Fibroblast of lung (primary cell): ENCODE data around the gene RUVBL2. TPM values are rescaled to one million over a fixed set of nuclear protein-coding genes. Genes with fewer than 3 reads are reported as not detected.
"Not testable (repeated sequence)": the region's sequence is repeated elsewhere in the genome, so short reads cannot be mapped to it uniquely, and the experiment has no call there.

Experiments
- DNase-seq, 2 donors: peaks; one replicate each; pipeline versions ENCODE4 v3.0.0 to v3.0.0-alpha.2; 2010; ENCODE audit warnings: low read depth in 2 of 2
- H2AFZ ChIP-seq: 2 replicates; pipeline ENCODE4 v1.5.1; 2012; ENCODE audit warnings: low read length, control low read depth, inconsistent platforms
- H3K27ac ChIP-seq: 2 replicates; pipeline ENCODE4 v1.5.1; 2011; ENCODE audit warnings: low read length, control low read depth; ENCODE audit not compliant: insufficient read depth
- H3K27me3 ChIP-seq: 2 replicates; pipeline ENCODE4 v1.5.1; 2011; ENCODE audit warnings: mild to moderate bottlenecking, low read length; ENCODE audit not compliant: control insufficient read depth, insufficient read depth
- H3K36me3 ChIP-seq: 2 replicates; pipeline ENCODE4 v1.5.1; 2011; ENCODE audit warnings: low read length; ENCODE audit not compliant: control insufficient read depth, insufficient read depth
- H3K4me1 ChIP-seq: 2 replicates; pipeline ENCODE4 v1.5.1; 2011; ENCODE audit warnings: low read length; ENCODE audit not compliant: control insufficient read depth, insufficient read depth; ENCODE audit errors: extremely low read depth
- H3K4me2 ChIP-seq: 2 replicates; pipeline ENCODE4 v1.5.1; 2011; ENCODE audit warnings: low read length, control low read depth; ENCODE audit not compliant: insufficient read depth; ENCODE audit errors: extremely low read depth
- H3K4me3 ChIP-seq, 4 experiments: fragments of 200-600 bp in 1 of 4; sonication (generic) in 1 of 4; replicated peaks in 1 of 4; 2 replicates each; pipeline ENCODE4 v1.5.1; 2011 to 2016; ENCODE audit warnings: low read length in 4 of 4, low read depth in 3 of 4, mild to moderate bottlenecking in 3 of 4, control low read depth in 2 of 4, inconsistent platforms in 1 of 4, mixed read lengths in 1 of 4; ENCODE audit not compliant: insufficient read depth in 1 of 4; ENCODE audit errors: control extremely low read depth in 1 of 4
- H3K79me2 ChIP-seq: 2 replicates; pipeline ENCODE4 v1.5.1; 2012; ENCODE audit warnings: mild to moderate bottlenecking, low read length, inconsistent platforms; ENCODE audit not compliant: control insufficient read depth, insufficient read depth
- H3K9ac ChIP-seq: 2 replicates; pipeline ENCODE4 v1.5.1; 2011; ENCODE audit warnings: mild to moderate bottlenecking, low read length, control low read depth; ENCODE audit not compliant: insufficient read depth
- H3K9me3 ChIP-seq: 2 replicates; pipeline ENCODE4 v1.5.1; 2012; ENCODE audit warnings: low read depth, low read length; ENCODE audit not compliant: control insufficient read depth, insufficient read depth
- H4K20me1 ChIP-seq: 2 replicates; pipeline ENCODE4 v1.5.1; 2011; ENCODE audit warnings: low read length; ENCODE audit not compliant: control insufficient read depth, insufficient read depth; ENCODE audit errors: extremely low read depth
- polyA plus RNA-seq, 2 donors: library from polyadenylated mRNA; depleted of rRNA in 1 of 2; stranded (reverse) in 1 of 2; unstranded in 1 of 2; fragments of >200 nt; gene quantifications; 2 replicates each; pipeline ENCODE4 v1.2.1, GENCODE V29; 2011 to 2012; ENCODE audit warnings: missing spikeins in 1 of 2
- total RNA-seq: library from RNA; depleted of rRNA; stranded (reverse); fragments of >200 nt; gene quantifications from 2 replicates; pipeline ENCODE4 v1.2.1, GENCODE V29; 2014

RUVBL2 gene
- total and polyA plus RNA-seq, 2 donors (not counting 1 experiment from before 2014, with no cell fraction given) = 77.6 to 158 TPM

DNA sequence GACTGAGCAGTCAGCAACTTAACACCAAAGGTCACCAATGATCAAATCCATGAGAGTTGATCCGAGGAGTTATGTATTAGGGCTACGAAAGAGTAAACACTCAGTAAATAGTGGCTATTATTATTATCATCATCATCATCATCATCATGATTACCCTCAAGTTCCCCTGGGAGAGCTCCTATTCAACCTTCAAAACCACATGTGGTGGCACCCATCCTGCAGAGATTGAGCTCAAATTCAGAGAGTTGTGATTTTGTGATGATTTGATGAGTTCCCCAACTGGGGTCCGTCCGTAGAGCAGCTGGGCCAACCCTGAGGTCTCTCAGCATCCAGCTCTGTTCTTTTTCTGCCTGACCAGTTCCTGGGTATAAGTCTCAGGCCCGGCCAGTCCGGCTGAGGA is 31.4 kb downstream of the RUVBL2 start:
- H3K4me2 ChIP-seq, H3K36me3 ChIP-seq, H3K9ac ChIP-seq, H2AFZ ChIP-seq, H3K4me3 ChIP-seq, H3K79me2 ChIP-seq, H3K27me3 ChIP-seq, H3K4me1 ChIP-seq, H3K9me3 ChIP-seq, DNase-seq, H3K27ac ChIP-seq, H4K20me1 ChIP-seq: not testable (repeated sequence)

DNA sequence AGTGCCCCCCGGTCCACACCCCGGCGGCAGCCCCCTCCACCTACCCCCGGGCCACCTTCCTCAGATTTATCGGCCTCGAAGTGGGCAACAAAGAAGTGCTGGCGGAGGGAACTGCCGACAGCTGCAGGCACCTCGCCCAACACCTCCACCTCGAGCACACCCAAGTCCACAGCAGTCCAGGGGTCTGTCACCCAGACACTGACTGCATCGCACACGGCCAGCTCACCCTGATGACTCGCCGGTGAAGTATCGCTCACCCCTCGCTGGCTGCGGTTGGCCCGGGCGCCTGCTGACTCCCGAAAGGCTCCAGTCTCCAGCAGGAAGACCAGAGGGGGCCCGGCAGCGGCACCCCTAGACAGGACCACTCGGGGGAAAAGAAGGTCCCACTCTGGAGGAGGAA is 31.9 kb downstream of the RUVBL2 start:
- not testable (repeated sequence) for H3K4me1 ChIP-seq, H3K27me3 ChIP-seq, H3K79me2 ChIP-seq, DNase-seq, H3K9ac ChIP-seq, H3K36me3 ChIP-seq, H3K4me2 ChIP-seq, H3K27ac ChIP-seq, H3K9me3 ChIP-seq, H2AFZ ChIP-seq, H4K20me1 ChIP-seq, H3K4me3 ChIP-seq

DNA sequence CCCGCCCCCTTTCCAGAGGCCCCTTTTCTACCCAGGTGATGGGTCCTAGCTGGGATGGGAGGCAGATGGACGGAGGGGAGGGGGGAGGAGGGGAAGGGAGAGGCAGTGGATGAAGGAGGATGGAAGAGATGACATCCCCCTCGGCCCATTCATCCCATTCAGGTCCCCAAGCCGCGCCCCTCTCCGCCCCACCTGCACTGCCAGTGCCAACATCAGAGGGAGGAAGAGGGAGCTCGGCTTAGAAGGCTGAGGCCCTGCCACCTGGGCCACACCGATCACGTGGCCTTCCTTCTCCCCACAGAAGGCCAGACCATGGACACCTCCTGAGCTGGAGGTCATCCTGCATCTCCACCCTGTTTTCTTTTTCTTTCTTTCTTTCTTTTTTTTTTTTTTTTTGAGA is 35.0 kb downstream of the RUVBL2 start:
- not testable (repeated sequence) for H3K4me1 ChIP-seq, H3K4me3 ChIP-seq, DNase-seq, H3K27me3 ChIP-seq, H3K9ac ChIP-seq, H3K79me2 ChIP-seq, H3K4me2 ChIP-seq, H2AFZ ChIP-seq, H4K20me1 ChIP-seq, H3K36me3 ChIP-seq, H3K9me3 ChIP-seq, H3K27ac ChIP-seq

DNA sequence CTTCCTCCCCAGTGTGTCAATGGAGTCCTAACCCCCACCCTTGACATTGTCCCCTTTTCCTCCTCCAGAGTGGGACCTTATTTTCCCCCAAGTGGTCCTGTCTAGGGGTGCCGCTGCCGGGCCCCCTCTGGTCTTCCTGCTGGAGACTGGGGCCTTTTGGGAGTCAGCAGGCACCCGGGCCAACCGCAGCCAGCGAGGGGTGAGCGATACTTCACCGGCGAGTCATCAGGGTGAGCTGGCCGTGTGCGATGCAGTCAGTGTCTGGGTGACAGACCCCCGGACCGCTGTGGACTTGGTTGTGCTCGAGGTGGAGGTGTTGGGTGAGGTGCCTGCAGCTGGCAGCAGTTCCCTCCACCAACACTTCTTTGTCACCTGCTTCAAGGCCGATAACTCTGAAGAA is 36.1 kb downstream of the RUVBL2 start:
- not testable (repeated sequence) for H3K9me3 ChIP-seq, H3K27ac ChIP-seq, H4K20me1 ChIP-seq, H3K4me2 ChIP-seq, H3K4me3 ChIP-seq, H3K9ac ChIP-seq, H3K36me3 ChIP-seq, H3K4me1 ChIP-seq, H3K79me2 ChIP-seq, H2AFZ ChIP-seq, H3K27me3 ChIP-seq
- peak in 1 of 2 donors; percentile 66 for DNase-seq

DNA sequence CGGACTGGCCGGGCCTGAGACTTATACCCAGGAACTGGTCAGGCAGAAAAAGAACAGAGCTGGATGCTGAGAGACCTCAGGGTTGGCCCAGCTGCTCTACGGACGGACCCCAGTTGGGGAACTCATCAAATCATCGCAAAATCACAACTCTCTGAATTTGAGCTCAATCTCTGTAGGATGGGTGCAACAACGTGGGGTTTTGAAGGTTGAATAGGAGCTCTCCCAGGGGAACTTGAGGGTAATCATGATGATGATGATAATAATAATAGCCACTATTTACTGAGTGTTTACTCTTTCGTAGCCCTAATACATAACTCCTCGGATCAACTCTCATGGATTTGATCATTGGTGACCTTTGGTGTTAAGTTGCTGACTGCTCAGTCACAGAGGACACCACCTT is 36.6 kb downstream of the RUVBL2 start:
- not testable (repeated sequence) for H4K20me1 ChIP-seq, H3K27me3 ChIP-seq, H3K4me3 ChIP-seq, H3K79me2 ChIP-seq, H3K4me1 ChIP-seq, H2AFZ ChIP-seq, DNase-seq, H3K9me3 ChIP-seq, H3K4me2 ChIP-seq, H3K9ac ChIP-seq, H3K27ac ChIP-seq, H3K36me3 ChIP-seq
